HG03442 (cell line): ENCODE results near the gene HSPB7.
"Not testable (repeated sequence)": the region's sequence is repeated elsewhere in the genome, so short reads cannot be mapped to it uniquely, and the experiment has no call there.

Experiments used
- ATAC-seq: cut with Tn5 transposase; IDR thresholded peaks from one replicate; pipeline ENCODE4 v1.9.1; 2021; ENCODE audit warnings: mild to moderate bottlenecking, moderate library complexity; ENCODE audit not compliant: unreplicated experiment

Gene HSPB7

DNA sequence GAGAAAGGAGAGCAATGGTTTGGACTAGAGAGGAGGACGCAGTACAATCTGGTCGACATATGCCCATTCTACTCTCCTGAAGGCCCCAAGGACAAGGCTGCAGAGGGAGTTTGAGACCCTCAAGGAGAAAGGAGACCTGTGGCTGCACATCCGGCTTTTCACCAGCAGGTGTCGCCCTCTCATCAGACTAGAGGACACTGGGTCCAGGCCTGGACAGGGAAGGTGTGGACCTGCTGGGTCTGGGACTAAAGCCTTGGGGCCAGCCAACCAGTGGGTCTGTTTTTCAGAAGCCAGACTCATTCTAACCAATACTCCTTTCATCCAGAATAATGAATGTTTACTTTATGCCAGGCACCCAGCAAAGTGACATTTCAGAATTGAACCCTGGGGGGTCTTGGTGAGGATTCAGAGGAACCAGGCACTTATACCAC, 8.8 kb downstream of the HSPB7 start:
- ATAC-seq: no peak

- ATAC-seq: no peak
Measured at GRCh38 chr1:16007671-16008341, 10.0 kb downstream of the HSPB7 start.

DNA sequence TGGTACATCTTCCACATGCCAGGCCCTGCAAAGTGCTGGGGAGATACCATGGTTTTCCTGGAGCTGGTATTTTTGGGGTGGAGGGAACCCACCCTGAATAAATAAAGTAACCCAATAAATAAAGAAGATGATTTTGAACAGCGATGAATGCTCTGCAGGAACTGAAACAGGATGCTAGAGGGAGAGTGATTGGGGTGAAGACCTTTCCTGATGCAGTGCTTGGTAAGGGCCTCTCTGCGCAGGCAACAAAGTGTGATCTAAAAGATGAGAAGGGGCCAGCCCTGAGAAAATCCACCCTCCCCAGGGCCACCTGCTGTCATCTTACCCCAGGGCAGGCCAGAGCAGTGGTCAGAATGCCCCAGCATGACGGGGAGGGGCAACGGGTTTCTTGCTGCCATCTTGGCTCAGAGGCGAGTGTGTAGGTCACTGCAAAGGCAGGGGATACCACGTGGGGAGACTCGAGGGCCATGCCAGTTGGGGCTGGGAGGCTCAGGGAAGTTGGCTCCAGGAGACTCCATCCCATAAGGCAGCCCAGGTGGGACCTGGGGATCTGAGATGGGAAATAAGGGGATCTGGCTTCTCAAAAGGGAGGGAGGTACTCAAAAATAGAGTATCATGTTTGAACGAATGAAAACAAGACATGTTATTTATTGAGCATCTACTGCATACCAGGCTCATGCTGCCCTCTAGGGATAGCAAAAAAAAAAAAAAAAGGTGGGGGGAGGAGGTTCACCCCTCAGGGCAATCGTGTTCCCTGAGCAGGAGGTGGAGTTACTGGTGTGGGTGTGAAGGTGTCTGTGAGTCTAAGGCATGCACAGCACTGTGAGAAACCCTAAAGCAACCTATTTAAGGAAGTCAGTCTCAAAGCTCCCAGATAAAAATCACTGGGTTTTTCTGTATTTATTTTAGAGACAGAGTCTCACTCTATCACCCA, 11.0 kb downstream of the HSPB7 start:
- ATAC-seq: no peak

DNA sequence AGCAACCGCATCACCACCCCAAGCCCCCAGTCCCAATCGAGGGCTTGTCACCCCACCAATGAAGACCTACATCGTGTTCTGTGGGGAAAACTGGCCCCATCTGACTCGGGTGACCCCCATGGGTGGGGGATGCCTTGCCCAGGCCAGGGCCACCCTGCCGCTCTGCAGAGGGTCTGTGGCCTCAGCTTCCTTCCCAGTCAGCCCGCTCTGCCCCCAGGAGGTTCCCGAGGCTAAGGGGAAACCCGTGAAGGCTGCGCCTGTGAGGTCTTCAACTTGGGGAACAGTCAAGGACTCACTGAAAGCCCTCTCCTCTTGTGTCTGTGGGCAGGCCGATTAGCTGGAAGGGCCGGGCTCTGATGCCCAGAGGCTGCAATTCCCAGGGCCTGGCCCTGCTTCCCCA, 11.8 kb downstream of the HSPB7 start:
- no peak for ATAC-seq

DNA sequence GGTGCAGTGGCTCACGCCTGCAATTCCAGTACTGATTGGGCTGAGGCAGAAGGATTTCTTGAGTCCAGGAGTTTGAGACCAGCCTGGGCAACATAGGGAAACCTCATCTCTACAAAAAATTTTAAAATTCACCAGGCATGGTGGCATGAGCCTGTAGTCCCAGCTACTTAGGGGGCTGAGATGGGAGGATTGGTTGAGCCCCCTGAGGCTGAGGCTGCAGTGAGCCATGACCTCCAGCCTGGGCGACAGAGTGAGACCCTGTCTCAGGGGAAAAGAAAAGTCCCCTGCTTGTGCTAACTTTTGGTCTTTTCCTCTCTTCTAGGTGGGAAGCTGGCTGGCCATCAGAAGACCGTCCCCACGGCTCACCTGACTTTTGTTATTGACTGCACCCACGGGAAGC, 12.2 kb downstream of the HSPB7 start:
- ATAC-seq: no peak

- not testable (repeated sequence) for ATAC-seq
Measured at GRCh38 chr1:16001274-16001673, 16.6 kb downstream of the HSPB7 start.

DNA sequence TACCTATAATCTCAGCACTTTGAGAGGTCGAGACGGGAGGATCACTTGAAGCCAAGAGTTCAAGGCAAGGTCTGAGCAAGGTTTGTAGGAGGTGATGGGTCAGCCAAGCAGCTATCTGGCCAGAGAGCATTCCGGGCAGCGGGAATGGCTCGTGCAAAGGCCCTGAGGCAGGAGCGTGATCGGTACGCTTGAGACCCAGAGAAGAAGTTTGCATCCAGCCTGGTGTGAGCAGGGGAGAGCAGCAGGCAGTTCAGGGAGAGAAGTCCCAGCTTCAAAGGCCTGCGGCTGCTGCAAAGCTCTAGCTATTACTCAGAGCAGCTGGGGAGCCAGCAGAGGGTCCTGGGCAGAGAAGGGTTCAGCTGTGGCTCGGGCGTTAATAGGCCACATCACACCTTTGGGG, 18.9 kb downstream of the HSPB7 start:
- no peak for ATAC-seq

DNA sequence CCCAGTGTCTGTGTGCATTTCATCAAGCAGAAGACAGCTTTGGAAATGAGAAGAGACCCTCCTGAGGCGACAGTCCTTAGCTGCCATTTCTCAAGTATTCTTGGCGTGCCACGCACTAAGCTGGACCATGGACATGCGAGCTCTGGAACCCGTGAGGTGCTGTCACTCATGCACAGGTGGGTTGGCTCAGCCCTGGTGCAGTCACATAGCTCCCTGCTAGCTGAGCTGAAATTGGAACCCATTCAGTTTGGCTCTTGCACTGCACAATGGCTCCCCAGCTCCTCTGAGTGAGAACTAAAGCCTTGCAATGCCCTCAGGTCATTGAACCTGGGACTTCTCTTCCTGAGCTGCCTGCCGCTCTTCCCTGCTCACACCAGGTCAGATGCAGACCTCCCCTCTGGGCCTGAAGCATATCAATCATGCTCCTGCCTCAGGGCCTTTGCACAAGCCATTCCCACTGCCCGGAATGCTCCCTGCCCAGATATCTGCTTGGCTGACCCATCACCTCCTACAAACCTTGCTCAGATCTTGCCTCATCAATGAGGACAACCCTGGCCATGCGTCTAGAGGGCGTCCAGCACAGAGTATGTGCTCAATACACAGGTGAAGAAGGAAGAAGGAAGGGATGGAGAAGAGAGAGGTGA, 20.1 kb downstream of the HSPB7 start:
- no peak for ATAC-seq

DNA sequence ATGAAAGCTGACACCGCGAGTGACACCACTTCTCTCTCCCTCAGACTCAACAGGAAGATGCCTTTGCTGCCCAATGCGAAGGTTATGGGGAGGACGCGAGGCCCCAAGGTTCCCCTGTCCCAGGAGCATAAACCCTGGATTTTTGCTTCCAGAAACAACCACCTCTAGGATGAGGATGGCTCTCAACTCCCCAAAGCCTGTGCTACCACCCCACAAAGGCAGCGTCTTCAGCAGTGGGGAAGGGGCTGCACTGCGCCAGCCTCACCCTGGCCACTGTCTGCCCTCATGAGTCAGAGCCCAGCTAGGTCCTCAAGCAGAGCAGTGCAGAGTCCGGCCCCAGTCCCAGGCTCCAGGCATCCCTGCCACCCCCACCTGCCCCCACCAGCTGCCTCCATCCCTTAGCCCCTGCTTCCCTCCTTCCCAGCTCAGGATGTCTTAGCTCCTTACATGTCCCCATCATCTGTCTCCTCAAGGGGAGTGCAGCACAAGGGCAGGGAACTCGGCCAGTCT, 20.7 kb downstream of the HSPB7 start:
- ATAC-seq: no peak

DNA sequence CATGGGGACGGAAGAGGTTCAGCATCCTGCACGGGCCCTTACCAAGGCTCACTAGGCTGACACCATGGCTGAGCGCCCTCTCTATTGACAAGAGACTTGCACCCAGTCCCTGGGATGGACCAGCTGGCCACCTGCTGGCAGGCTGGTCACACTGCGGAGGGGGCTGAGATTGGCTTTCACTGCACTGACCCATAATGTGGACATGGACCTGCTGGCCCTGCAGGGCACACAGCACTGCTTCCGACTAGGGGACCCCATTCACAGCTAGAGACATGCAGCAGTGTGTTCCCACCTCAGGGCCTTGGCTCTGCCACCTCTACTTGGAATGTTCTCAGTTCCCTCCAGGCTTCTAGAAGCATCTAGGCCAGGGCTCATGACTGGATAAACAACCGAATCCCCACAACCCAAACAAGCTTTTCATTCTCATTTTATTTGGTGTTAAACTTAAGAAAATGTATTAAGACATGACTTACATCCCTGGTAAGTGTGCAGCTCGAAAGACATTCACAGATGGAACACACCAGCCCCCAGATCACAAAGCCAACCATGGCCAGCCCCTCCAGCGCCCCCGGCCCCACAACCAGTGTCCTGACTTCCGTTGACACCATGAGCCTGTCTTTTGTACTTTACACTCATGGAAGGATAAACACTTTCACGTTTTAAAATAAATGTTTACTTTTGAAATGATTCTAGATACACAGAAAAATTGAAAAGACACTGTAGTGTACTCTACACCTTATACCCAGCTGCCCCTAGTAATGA, 23.1 kb downstream of the HSPB7 start:
- ATAC-seq: no peak

- ATAC-seq: no peak
Measured at GRCh38 chr1:15994081-15994480, 23.8 kb downstream of the HSPB7 start.

DNA sequence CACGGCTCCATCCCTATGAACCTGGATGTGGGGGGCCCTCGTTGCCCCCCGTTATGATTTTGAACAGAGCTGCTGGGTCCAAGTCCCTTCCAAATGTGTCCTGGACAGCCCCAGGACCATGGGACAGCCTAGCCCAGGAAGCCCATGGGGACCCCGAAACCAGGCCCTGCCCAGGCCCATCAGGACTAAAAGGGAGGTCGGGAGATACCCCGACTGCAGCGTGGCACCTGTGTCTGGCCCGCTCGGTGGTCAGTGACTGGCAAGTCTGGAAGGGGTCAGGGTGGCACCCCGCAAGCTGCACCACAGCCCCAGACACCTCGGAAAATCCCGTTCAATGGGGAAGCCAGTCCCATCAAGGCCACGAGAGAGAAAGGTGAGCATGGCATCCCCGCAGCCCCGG, 24.2 kb downstream of the HSPB7 start:
- ATAC-seq: no peak

- no peak for ATAC-seq
Measured at GRCh38 chr1:15992582-15993500, 25.0 kb downstream of the HSPB7 start.

DNA sequence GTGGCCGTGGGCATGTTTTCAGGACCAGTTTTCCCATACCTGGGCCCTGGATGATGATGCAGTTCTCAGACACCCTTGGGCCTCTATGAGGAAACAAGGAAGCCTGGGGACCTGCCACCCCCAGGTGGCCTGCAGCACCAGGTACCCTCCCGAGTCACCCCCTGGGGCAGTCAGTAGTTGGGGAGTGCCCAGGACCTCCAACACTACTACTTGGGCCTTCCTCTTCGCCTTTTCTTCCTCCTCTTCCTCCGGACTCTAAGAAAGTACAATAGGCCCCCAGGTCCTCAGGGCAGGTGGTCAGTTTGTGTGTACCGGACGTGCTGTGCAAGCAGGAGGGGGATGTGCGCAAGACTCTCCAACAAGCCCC, 25.7 kb downstream of the HSPB7 start:
- ATAC-seq: no peak

DNA sequence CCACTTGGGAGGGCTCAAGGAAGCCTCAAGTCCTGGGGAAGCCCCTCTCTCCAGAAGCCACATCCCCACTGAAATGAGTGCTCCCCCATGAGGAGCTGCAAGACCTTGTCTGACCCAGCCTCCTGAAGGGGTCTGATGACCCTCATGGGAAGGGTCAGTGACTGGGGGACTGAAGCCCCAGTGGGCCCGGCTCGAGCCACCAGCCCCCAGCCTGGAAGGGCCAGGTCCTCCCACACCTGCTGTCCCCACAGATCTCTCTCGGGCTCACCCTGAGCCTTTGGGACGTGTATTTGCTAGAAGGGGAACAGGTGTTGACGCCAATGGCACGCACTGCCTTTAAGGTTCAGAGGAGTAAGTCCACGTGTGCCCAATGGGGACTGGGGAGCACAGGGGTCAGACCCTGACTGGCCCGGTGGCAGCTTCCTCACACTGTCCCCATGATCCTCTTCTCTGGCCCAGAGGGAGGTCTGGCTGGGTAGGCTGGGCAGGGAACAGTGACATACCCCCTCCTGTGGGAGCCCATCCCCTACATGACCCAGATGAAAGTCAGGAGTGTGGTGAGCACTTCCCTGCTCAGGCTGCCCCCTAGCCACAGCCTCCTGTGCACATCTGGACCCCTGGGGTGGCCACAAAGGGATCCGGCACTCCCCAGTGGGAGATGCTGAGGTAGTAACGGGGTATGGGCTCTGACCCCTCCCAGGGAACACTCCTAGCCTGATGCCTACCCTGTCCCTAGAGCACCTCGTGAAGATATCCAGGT, 26.2 kb downstream of the HSPB7 start:
- ATAC-seq: no peak

- no peak for ATAC-seq
Measured at GRCh38 chr1:15989776-15990175, 28.1 kb downstream of the HSPB7 start.

GRCh38 chr1:15988856-15989736, 28.7 kb downstream of the HSPB7 start:
- no peak for ATAC-seq
